Neural crest cell (in vitro differentiated cells): ENCODE results near the gene DDX54. TPM values are rescaled to one million over a fixed set of nuclear protein-coding genes. Genes with fewer than 3 reads are reported as not detected.
A peak's percentile ranks its signal among the peaks of the same experiment; 100 is the strongest.

Source experiments
- DNase-seq: peaks from one replicate; pipeline ENCODE4 v3.0.0; 2021; ENCODE audit warnings: low read depth, mixed read lengths, low spot score
- H3K27ac Mint-ChIP-seq: one replicate; pipeline ENCODE4 v1.8.0; 2021; ENCODE audit warnings: mild to moderate bottlenecking, mixed read lengths; ENCODE audit not compliant: unreplicated experiment
- H3K27me3 Mint-ChIP-seq: 2 replicates; pipeline ENCODE4 v1.8.0; 2021; ENCODE audit warnings: low read depth, mild to moderate bottlenecking, mixed read lengths
- H3K36me3 Mint-ChIP-seq: 2 replicates; pipeline ENCODE4 v1.8.0; 2021; ENCODE audit warnings: low read depth, mild to moderate bottlenecking, mixed read lengths
- H3K4me1 Mint-ChIP-seq: 2 replicates; pipeline ENCODE4 v1.8.0; 2021; ENCODE audit warnings: mixed read lengths
- H3K4me3 Mint-ChIP-seq: one replicate; pipeline ENCODE4 v1.8.0; 2021; ENCODE audit warnings: mild to moderate bottlenecking, mixed read lengths
- H3K9me3 Mint-ChIP-seq: 2 replicates; pipeline ENCODE4 v1.8.0; 2021; ENCODE audit warnings: mixed read lengths
- total RNA-seq: library from RNA; stranded (reverse); gene quantifications from 2 replicates; pipeline ENCODE4 v1.2.1, GENCODE V29; 2021
- TF ChIP-seq, protein P1 (sequence below): fragments of 200-600 bp; sonication (generic); conservative IDR thresholded peaks from 2 replicates; pipeline ENCODE4 v1.5.0; 2021; ENCODE audit warnings: antibody characterized with exemption, mild to moderate bottlenecking

DDX54 gene
- total RNA-seq, 1 donor from 2014 or later: 69.7 TPM

DNA sequence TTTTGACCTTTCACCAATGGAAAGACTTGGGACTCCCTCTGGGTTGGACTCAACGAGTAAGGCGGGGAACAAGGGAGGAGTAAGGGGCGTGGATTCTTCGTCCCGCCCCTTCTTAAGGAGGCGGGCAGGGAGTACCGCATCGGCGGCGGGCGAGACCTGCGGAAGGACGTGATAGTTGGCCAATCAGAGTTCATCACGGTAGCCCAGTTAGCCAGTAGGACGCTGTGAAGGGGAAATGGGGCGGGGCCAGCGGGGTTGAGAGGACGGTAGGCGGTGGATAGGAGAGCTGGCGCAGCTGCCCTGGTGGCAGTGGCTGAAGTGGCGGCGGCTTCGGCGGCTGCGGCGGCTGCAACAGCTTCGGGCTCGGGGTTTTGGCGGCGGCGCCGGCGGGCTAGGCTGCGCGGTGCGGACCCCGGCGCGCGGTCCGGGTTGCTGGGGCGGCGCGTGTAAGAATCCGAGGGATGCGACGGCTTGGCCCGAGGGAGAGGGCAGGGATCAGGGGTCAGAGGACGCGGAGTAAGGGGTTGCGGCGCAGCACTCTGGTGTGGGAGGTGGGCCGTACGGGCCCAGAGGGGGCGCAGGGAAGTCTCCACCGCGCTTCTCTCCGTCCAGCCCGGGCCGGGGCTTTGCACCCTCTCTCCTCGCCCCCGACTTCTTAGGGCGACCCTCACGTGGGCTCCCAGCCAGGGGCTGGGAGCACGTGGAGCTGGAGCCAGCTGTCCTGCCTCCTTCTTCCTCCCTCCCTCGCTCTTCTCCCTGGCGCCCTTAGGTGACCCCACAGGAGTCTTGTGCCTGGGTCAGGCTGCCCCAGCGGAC, 36.1 kb upstream of the DDX54 start, which contains the start of gene TPCN1:
Gene TPCN1 (plus strand): TSS at position 284 of the 816 bp plus-strand sequence. CDS start 5,389 bp downstream, outside the sequence.
- peaks cover 34% of the 10 kb centered on the region for H3K4me1 Mint-ChIP-seq
- no peaks in the 10 kb centered on the region for H3K36me3 Mint-ChIP-seq
- peak within 1 kb of the TSS; percentile 9 for H3K27ac Mint-ChIP-seq
- no peaks in the 10 kb centered on the region for H3K9me3 Mint-ChIP-seq
- TF ChIP-seq, protein P1, sequence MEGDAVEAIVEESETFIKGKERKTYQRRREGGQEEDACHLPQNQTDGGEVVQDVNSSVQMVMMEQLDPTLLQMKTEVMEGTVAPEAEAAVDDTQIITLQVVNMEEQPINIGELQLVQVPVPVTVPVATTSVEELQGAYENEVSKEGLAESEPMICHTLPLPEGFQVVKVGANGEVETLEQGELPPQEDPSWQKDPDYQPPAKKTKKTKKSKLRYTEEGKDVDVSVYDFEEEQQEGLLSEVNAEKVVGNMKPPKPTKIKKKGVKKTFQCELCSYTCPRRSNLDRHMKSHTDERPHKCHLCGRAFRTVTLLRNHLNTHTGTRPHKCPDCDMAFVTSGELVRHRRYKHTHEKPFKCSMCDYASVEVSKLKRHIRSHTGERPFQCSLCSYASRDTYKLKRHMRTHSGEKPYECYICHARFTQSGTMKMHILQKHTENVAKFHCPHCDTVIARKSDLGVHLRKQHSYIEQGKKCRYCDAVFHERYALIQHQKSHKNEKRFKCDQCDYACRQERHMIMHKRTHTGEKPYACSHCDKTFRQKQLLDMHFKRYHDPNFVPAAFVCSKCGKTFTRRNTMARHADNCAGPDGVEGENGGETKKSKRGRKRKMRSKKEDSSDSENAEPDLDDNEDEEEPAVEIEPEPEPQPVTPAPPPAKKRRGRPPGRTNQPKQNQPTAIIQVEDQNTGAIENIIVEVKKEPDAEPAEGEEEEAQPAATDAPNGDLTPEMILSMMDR: no peak
- DNase-seq: peak; percentile 98
- H3K4me3 Mint-ChIP-seq: peak within 1 kb of the TSS; percentile 94
- no peaks in the 10 kb centered on the region for H3K27me3 Mint-ChIP-seq

DNA sequence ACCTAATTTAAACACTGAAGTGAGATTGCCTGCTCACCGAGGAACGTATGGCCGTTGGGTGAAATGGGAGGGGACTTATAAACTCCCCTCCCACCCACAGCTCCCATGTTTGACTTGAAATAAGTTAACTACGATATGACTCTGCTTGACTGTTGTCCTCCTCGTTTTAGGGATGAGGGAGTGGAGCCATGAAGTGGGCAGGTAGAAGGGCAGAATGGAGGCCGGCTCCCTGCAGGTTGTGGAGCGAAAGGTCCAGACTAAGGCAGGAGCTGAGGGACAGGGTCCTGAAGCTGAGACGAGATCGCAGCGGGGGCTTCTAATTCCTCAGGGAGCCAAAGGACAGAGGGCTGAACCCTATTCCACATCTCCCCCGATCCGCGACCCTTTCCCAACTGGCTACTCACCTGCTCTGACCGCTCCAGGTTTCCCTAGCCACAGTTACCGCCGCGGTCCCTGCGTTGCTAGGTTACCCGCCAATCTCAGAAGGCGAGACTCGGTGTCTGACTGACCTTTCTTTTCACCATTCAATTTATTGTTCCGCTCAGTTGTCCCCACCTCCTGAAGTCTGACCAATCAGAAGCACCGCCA, 35.4 kb upstream of the DDX54 start:
- Mint-ChIP-seq H3K9me3 (no peaks in the 10 kb centered on the region), H3K4me1 (peaks cover 39% of the 10 kb centered on the region), H3K27ac (peak overlapping the region; percentile 9), H3K4me3 (peak overlapping the region; percentile 94), H3K27me3 (no peaks in the 10 kb centered on the region), H3K36me3 (no peaks in the 10 kb centered on the region)
- DNase-seq: no peak
- TF ChIP-seq, protein P1: no peak

DNA sequence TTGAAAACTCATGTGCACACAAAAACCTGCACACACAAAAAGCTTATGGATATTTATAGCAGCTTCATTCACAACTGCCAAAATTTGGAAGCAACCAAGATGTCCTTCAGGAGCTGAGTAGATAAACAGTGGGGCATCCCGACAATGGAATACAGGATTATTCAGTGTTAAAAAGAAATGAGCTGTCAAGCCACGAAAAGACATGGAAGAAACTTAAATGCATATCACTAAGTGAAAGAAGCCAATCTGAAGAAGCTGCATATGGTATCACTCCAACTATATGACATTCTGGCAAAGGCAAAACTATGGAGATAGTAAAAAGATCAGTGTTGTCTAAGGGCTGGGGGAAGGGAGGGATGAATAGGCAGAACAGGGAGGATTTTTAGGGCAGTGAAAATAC, 30.7 kb upstream of the DDX54 start:
- Mint-ChIP-seq H3K4me3 (no peak overlapping the region), H3K27me3 (no peaks in the 10 kb centered on the region), H3K36me3 (no peaks in the 10 kb centered on the region), H3K27ac (no peak overlapping the region), H3K9me3 (no peaks in the 10 kb centered on the region), H3K4me1 (peaks cover 25% of the 10 kb centered on the region)
- no peak for DNase-seq
- TF ChIP-seq, protein P1: no peak

DNA sequence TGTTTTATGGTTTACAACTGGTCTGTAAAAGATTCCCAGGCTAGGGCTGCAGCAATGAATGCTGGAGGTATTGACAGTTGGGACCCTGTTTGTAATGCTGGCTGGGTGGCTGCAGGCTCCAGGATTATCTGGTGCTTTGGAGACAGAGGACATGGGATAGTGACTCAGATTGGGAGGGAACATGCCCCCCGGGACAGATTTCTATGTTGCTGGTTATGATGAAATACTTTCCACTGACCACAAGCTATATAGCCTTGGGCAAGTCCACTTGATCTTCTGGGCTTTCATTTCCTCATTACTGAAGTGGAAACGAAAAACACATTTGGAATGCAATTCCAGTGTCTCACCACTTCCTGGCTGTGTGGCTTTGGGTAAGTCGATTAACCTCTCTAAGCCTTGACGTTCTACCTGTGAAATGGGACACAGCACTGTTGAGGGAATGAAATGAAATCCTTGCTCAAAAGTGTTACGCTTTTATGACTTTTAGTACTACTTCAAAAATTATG, 29.7 kb upstream of the DDX54 start:
- no peak for DNase-seq
- Mint-ChIP-seq H3K4me3 (no peak overlapping the region), H3K27ac (no peak overlapping the region)

DNA sequence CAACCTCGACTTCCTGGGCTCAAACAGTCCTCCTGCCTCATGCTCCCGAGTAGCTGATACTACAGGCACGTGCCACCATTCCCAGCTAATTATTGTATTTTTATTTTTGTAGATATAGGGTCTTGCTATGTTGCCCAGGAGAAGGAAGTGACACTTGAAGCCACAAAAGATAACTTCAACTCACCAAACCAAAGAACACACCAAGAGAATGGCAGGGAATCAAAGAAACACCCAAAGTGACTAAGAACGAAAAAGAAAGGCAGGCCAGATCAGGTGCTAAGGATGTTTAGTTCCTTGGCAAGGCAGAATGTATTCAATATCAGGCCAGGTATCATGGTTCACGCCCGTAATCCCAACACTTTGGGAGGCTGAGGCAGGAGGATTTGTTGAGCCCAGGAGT, 25.9 kb upstream of the DDX54 start:
- TF ChIP-seq, protein P1: no peak
- DNase-seq: no peak
- Mint-ChIP-seq H3K27me3 (no peaks in the 10 kb centered on the region), H3K36me3 (peaks cover 4% of the 10 kb centered on the region), H3K27ac (no peak overlapping the region), H3K9me3 (no peaks in the 10 kb centered on the region), H3K4me3 (no peak overlapping the region), H3K4me1 (peaks cover 18% of the 10 kb centered on the region)

More for the DNA sequence above, 29.7 kb upstream of the DDX54 start:
- Mint-ChIP-seq H3K27me3 (no peaks in the 10 kb centered on the region), H3K9me3 (no peaks in the 10 kb centered on the region), H3K36me3 (no peaks in the 10 kb centered on the region), H3K4me1 (peaks cover 16% of the 10 kb centered on the region)
- TF ChIP-seq, protein P1: no peak
